H1 (cell line): ENCODE results near the gene EIF3B. TPM values are rescaled to one million over a fixed set of nuclear protein-coding genes. Genes with fewer than 3 reads are reported as not detected.
"Not testable (repeated sequence)": the region's sequence is repeated elsewhere in the genome, so short reads cannot be mapped to it uniquely, and the experiment has no call there.

ENCODE experiments used
- CTCF ChIA-PET: fragments of 300-600 bp; sonication (Branson Sonifier 250); formaldehyde crosslinking; loops from one replicate; lab custom pipeline; 2021; ENCODE audit not compliant: partially characterized antibody; lab: Charles Lee
- POLR2A ChIA-PET: fragments of 300-600 bp; sonication (Branson Sonifier 250); formaldehyde crosslinking; loops from one replicate; lab custom pipeline; 2021; ENCODE audit warnings: inconsistent platforms; ENCODE audit not compliant: partially characterized antibody; lab: Charles Lee
- DNase-seq, 2 experiments: peaks; one replicate each; pipeline versions ENCODE4 v3.0.0 to v3.0.0-alpha.2; 2010 to 2022; ENCODE audit warnings: low spot score in 2 of 2, low read depth in 1 of 2, mixed read lengths in 1 of 2
- FAIRE-seq: peaks from 2 replicates; lab custom pipeline; 2011; peaks lifted over from hg19 to GRCh38; lab: Jason Lieb, UNC
- H2AFZ ChIP-seq: 2 replicates; pipeline ENCODE4 v1.8.1; 2012; ENCODE audit warnings: low read length, inconsistent platforms
- H2AK5ac ChIP-seq: 2 replicates; pipeline ENCODE4 v1.6.1; 2013; ENCODE audit warnings: low read depth, low read length
- H2BK120ac ChIP-seq: replicated peaks from 2 replicates; pipeline ENCODE3; 2013; ENCODE audit warnings: low read depth, low read length, inconsistent platforms
- H2BK12ac ChIP-seq: 2 replicates; pipeline ENCODE4 v1.6.1; 2013; ENCODE audit warnings: low read depth, low read length
- H2BK15ac ChIP-seq: 2 replicates; pipeline ENCODE4 v1.6.1; 2013; ENCODE audit warnings: low read length
- H2BK20ac ChIP-seq: 2 replicates; pipeline ENCODE4 v1.6.1; 2013; ENCODE audit warnings: low read length
- H2BK5ac ChIP-seq: 2 replicates; pipeline ENCODE4 v1.6.1; 2013; ENCODE audit warnings: low read depth, low read length
- H3K14ac ChIP-seq: 2 replicates; pipeline ENCODE4 v1.6.1; 2013; ENCODE audit warnings: inconsistent platforms; ENCODE audit not compliant: insufficient read length
- H3K18ac ChIP-seq: 2 replicates; pipeline ENCODE4 v1.6.1; 2013; ENCODE audit warnings: low read length; ENCODE audit errors: extremely low read depth
- H3K23ac ChIP-seq: 2 replicates; pipeline ENCODE4 v1.6.1; 2013; ENCODE audit warnings: inconsistent platforms; ENCODE audit not compliant: insufficient read length
- H3K23me2 ChIP-seq: 2 replicates; pipeline ENCODE4 v1.6.1; 2013; ENCODE audit warnings: low read depth, low read length
- H3K27ac ChIP-seq: 2 replicates; pipeline ENCODE4 v1.6.1; 2011; ENCODE audit warnings: low read depth, low read length, inconsistent platforms
- H3K27me3 ChIP-seq, 4 experiments: replicated peaks in 1 of 4; 1 replicate in 1 of 4; 2 replicates in 3 of 4; pipeline versions ENCODE4 v1.6.1 to v1.8.1; 2011 to 2013; ENCODE audit warnings: low read length in 3 of 4, mild to moderate bottlenecking in 3 of 4, inconsistent platforms in 2 of 4, mixed read lengths in 2 of 4, moderate library complexity in 1 of 4; ENCODE audit not compliant: control insufficient read depth in 3 of 4, insufficient read depth in 3 of 4; ENCODE audit errors: extremely low read depth in 1 of 4
- H3K36me3 ChIP-seq, 4 experiments: 2 replicates each; pipeline versions ENCODE4 v1.6.1 to v1.8.1; 2011 to 2013; ENCODE audit warnings: mild to moderate bottlenecking in 4 of 4, low read length in 3 of 4, moderate library complexity in 2 of 4, control low read depth in 1 of 4, inconsistent platforms in 1 of 4; ENCODE audit not compliant: insufficient read depth in 4 of 4, control insufficient read depth in 2 of 4
- H3K4ac ChIP-seq: replicated peaks from 2 replicates; pipeline ENCODE3; 2013; ENCODE audit warnings: low read length, low read depth, mixed read lengths, inconsistent platforms; ENCODE audit not compliant: insufficient read length
- H3K4me1 ChIP-seq, 4 experiments: replicated peaks in 1 of 4; 1 replicate in 1 of 4; 2 replicates in 3 of 4; pipeline versions ENCODE4 v1.6.1 to v1.8.1; 2011 to 2013; ENCODE audit warnings: low read length in 3 of 4, inconsistent platforms in 2 of 4, mixed read lengths in 1 of 4; ENCODE audit not compliant: insufficient read depth in 4 of 4, control insufficient read depth in 3 of 4
- H3K4me2 ChIP-seq, 2 experiments: 2 replicates each; pipeline versions ENCODE4 v1.6.1 to v1.8.1; 2011 to 2013; ENCODE audit warnings: low read depth in 2 of 2, low read length in 2 of 2, control low read depth in 1 of 2, inconsistent platforms in 1 of 2, mild to moderate bottlenecking in 1 of 2; ENCODE audit not compliant: insufficient read depth in 1 of 2
- H3K4me3 ChIP-seq, 4 experiments: fragments of 200-600, 300-600 bp in 1 of 4; sonication (generic), shearing (Covaris generic), sonication (Bioruptor Twin) in 1 of 4; 2 replicates each; pipeline versions ENCODE4 v1.5.1 to v1.8.1; 2011 to 2016; ENCODE audit warnings: low read length in 4 of 4, low read depth in 3 of 4, control low read depth in 2 of 4, inconsistent platforms in 2 of 4, mild to moderate bottlenecking in 2 of 4, mixed read lengths in 1 of 4, moderate library complexity in 1 of 4; ENCODE audit not compliant: insufficient read depth in 2 of 4; ENCODE audit errors: extremely low read depth in 1 of 4
- H3K56ac ChIP-seq: replicated peaks from 2 replicates; pipeline ENCODE3; 2013; ENCODE audit warnings: low read depth, mild to moderate bottlenecking, mixed read lengths, low read length, inconsistent platforms; ENCODE audit not compliant: insufficient read length
- H3K79me1 ChIP-seq: 2 replicates; pipeline ENCODE4 v1.6.1; 2013; ENCODE audit warnings: low read depth, low read length, control low read depth
- H3K79me2 ChIP-seq, 2 experiments: 2 replicates each; pipeline versions ENCODE4 v1.6.1 to v1.8.1; 2012 to 2013; ENCODE audit warnings: low read length in 2 of 2, mild to moderate bottlenecking in 2 of 2, inconsistent platforms in 1 of 2; ENCODE audit not compliant: insufficient read depth in 2 of 2, control insufficient read depth in 1 of 2
- H3K9ac ChIP-seq, 4 experiments: replicated peaks in 1 of 4; 1 replicate in 1 of 4; 2 replicates in 3 of 4; pipeline versions ENCODE4 v1.6.1 to v1.8.1; 2011 to 2013; ENCODE audit warnings: low read depth in 3 of 4, low read length in 3 of 4, control low read depth in 2 of 4, mild to moderate bottlenecking in 2 of 4, moderate library complexity in 2 of 4, inconsistent platforms in 1 of 4; ENCODE audit errors: extremely low read depth in 1 of 4
- H3K9me3 ChIP-seq, 2 experiments: 2 replicates each; pipeline versions ENCODE4 v1.6.1 to v1.8.1; 2012 to 2013; ENCODE audit warnings: mild to moderate bottlenecking in 2 of 2, moderate library complexity in 2 of 2, control low read depth in 1 of 2, inconsistent platforms in 1 of 2, low read depth in 1 of 2, low read length in 1 of 2, mixed read lengths in 1 of 2; ENCODE audit not compliant: insufficient read depth in 2 of 2
- H4K20me1 ChIP-seq, 2 experiments: replicated peaks in 1 of 2; 2 replicates each; pipeline versions ENCODE3 to v1.8.1; 2011 to 2013; ENCODE audit warnings: inconsistent platforms in 2 of 2, low read length in 2 of 2, mild to moderate bottlenecking in 1 of 2; ENCODE audit not compliant: insufficient read depth in 2 of 2, control insufficient read depth in 1 of 2
- H4K5ac ChIP-seq: 2 replicates; pipeline ENCODE4 v1.6.1; 2013; ENCODE audit warnings: low read length, low read depth, mixed read lengths, inconsistent platforms; ENCODE audit not compliant: insufficient read length
- H4K8ac ChIP-seq: 2 replicates; pipeline ENCODE4 v1.8.0; 2013; ENCODE audit warnings: mild to moderate bottlenecking, moderate library complexity, low read length, inconsistent platforms; ENCODE audit not compliant: insufficient read depth; ENCODE audit errors: extremely low read depth
- H4K91ac ChIP-seq: replicated peaks from 2 replicates; pipeline ENCODE3; 2013; ENCODE audit warnings: low read length, mixed read lengths, inconsistent platforms; ENCODE audit not compliant: insufficient read length
- CHD2 ChIP-seq: IDR thresholded peaks from 2 replicates; pipeline ENCODE4 v1.6.1; 2012; ENCODE audit warnings: low read length, improper control_type of control experiment
- FOSL1 ChIP-seq: IDR thresholded peaks from 2 replicates; pipeline ENCODE4 v1.6.1; 2011; ENCODE audit warnings: mild to moderate bottlenecking, low read depth, low read length, moderate library complexity; ENCODE audit not compliant: insufficient read depth
- SIX5 ChIP-seq: IDR thresholded peaks from 2 replicates; pipeline ENCODE4 v1.6.1; 2011; ENCODE audit warnings: mild to moderate bottlenecking, low read depth, low read length
- SP2 ChIP-seq: IDR thresholded peaks from 2 replicates; pipeline ENCODE4 v1.6.1; 2012; ENCODE audit warnings: mild to moderate bottlenecking, low read length, inconsistent platforms
- WGBS, 2 experiments: shearing (Covaris generic) in 1 of 2; methylation state at CpG; one replicate each; pipeline versions ENCODE4 v1.1.6 to v1.1.7; 2013 to 2015; ENCODE audit warnings: low lambda C conversion rate in 2 of 2, mixed read lengths in 2 of 2, inconsistent platforms in 1 of 2, low coverage in 1 of 2, missing lambda C conversion rate in 1 of 2; ENCODE audit not compliant: insufficient replicate concordance in 2 of 2, insufficient coverage in 1 of 2, insufficient read length in 1 of 2; ENCODE audit errors: extremely low coverage in 1 of 2, missing lambda C conversion rate in 1 of 2; 5-methylcytosine and 5-hydroxymethylcytosine counted together
- polyA plus RNA-seq, 7 experiments: library from polyadenylated mRNA; depleted of rRNA in 3 of 7; stranded (reverse) in 5 of 7; unstranded in 2 of 7; fragments of >200 nt in 5 of 7; fragments of 200-250 nt in 2 of 7; gene quantifications; 1 replicate in 5 of 7; 2 replicates in 1 of 7; 4 replicates in 1 of 7; pipeline versions ENCODE4 v1.2.1 to v1.2.3, GENCODE V29; 2011 to 2013; ENCODE audit warnings: missing spikeins in 2 of 7, mixed read lengths in 2 of 7
- total RNA-seq: library from RNA; stranded (reverse); fragmentation: NEBNext Ultra II Directional; extraction: Animal tissue kit (Norgen Biotek cat#: 25700); gene quantifications from 2 replicates; pipeline ENCODE4 v1.2.1, GENCODE V29; 2021

The EIF3B gene
- total and polyA plus RNA-seq, 2 of the 8 experiments (the other 6 are each of a cell fraction or from before 2014, with no cell fraction given), result 167 to 316 TPM

- TF ChIP-seq CHD2, result no peak
- no peak for TF ChIP-seq SP2
- TF ChIP-seq SIX5, result no peak
- TF ChIP-seq FOSL1, result no peak
Measured at GRCh38 chr7:2336626-2337299, 17.9 kb upstream of the EIF3B start (continued).

GRCh38 chr7:2347351-2348063 is 7.1 kb upstream of the EIF3B start:
- not testable (repeated sequence) for H2AFZ ChIP-seq, H3K56ac ChIP-seq, H3K4ac ChIP-seq, H4K91ac ChIP-seq, H3K79me1 ChIP-seq, H3K18ac ChIP-seq, H3K36me3 ChIP-seq, FAIRE-seq, H4K5ac ChIP-seq, H3K9me3 ChIP-seq, H3K4me3 ChIP-seq, H2BK20ac ChIP-seq, H2BK12ac ChIP-seq, H4K20me1 ChIP-seq, H3K27me3 ChIP-seq, H2AK5ac ChIP-seq, H3K14ac ChIP-seq, H3K27ac ChIP-seq, H2BK15ac ChIP-seq, DNase-seq, H3K23ac ChIP-seq, H2BK5ac ChIP-seq, H3K9ac ChIP-seq, H3K4me2 ChIP-seq, H2BK120ac ChIP-seq, H4K8ac ChIP-seq, H3K4me1 ChIP-seq, H3K23me2 ChIP-seq
- CTCF ChIA-PET, result interaction anchor here (0.6 to 3.3 kb wide), 28 partner anchors 11 to 414 kb away, joined by 3 to 16 read pairs (median 4); partner anchors contain the start of genes MRM2 and NUDT1
- 92% methylated on average over 14 of the region's 15 CpGs; no CpG with 5 or more reads in 1 of the 2 experiments for WGBS, 2 experiments
- peaks cover 0 to 47% of the 10 kb centered on the region in 2 experiments; a peak in 2 of 4 replicates for H3K79me2 ChIP-seq
- POLR2A ChIA-PET, result interaction anchor here (0.7 to 1.9 kb wide), 6 partner anchors 11 to 40 kb away, joined by 3 to 4 read pairs (median 3); no protein-coding TSS in a partner anchor
